Caco-2 (cell line): ENCODE measurements around the gene MLC1. TPM values are rescaled to one million over a fixed set of nuclear protein-coding genes. Genes with fewer than 3 reads are reported as not detected.

Experiments
- BruUV-seq: library from RNA; stranded (reverse); fragments of 400-500 nt; replicated peaks from 2 replicates; lab custom pipeline; 2021; lab: Mats Ljungman, UMichigan
- CTCF ChIA-PET: fragments of 300-600 bp; sonication (Branson Sonifier 250); formaldehyde crosslinking; loops from one replicate; lab custom pipeline; 2022; ENCODE audit warnings: antibody characterized with exemption; lab: Charles Lee
- POLR2A ChIA-PET: fragments of 300-600 bp; sonication (Branson Sonifier 250); formaldehyde crosslinking; loops from one replicate; lab custom pipeline; 2022; ENCODE audit warnings: antibody characterized with exemption; lab: Charles Lee
- DNase-seq, 2 experiments: peaks; one replicate each; pipeline versions ENCODE4 v3.0.0 to v3.0.0-alpha.2; 2020 to 2022
- H3K27me3 ChIP-seq: replicated peaks from 2 replicates; pipeline ENCODE4 v1.6.0; 2011; ENCODE audit warnings: low read length; ENCODE audit not compliant: control insufficient read depth, insufficient read depth
- H3K36me3 ChIP-seq: 2 replicates; pipeline ENCODE4 v1.5.1; 2011; ENCODE audit warnings: low read length; ENCODE audit not compliant: control insufficient read depth, insufficient read depth
- H3K4me1 ChIP-seq: fragments of 250-450 bp; sonication (Bioruptor Pico); 2 replicates; pipeline ENCODE4 v1.5.1; 2020; ENCODE audit warnings: mild to moderate bottlenecking
- H3K4me3 ChIP-seq: 2 replicates; pipeline ENCODE4 v1.5.1; 2011; ENCODE audit warnings: low read depth, mild to moderate bottlenecking, control low read depth, low read length
- H3K9me3 ChIP-seq: fragments of 250-450 bp; sonication (Bioruptor Pico); 2 replicates; pipeline ENCODE4 v1.5.1; 2020; ENCODE audit warnings: mild to moderate bottlenecking, moderate library complexity
- H3K27ac Mint-ChIP-seq: one replicate; pipeline ENCODE4 v1.8.0; 2022; ENCODE audit warnings: mixed read lengths; ENCODE audit not compliant: unreplicated experiment
- H3K27me3 Mint-ChIP-seq: one replicate; pipeline ENCODE4 v1.8.0; 2022; ENCODE audit warnings: mixed read lengths; ENCODE audit not compliant: insufficient read depth, unreplicated experiment
- H3K36me3 Mint-ChIP-seq: one replicate; pipeline ENCODE4 v1.8.0; 2022; ENCODE audit warnings: mild to moderate bottlenecking, mixed read lengths; ENCODE audit not compliant: insufficient read depth, unreplicated experiment
- H3K4me1 Mint-ChIP-seq: one replicate; pipeline ENCODE4 v1.8.0; 2022; ENCODE audit warnings: low read depth, mixed read lengths; ENCODE audit not compliant: unreplicated experiment
- H3K4me3 Mint-ChIP-seq: one replicate; pipeline ENCODE4 v1.8.0; 2022; ENCODE audit warnings: mild to moderate bottlenecking, moderate library complexity, mixed read lengths; ENCODE audit not compliant: unreplicated experiment
- H3K9me3 Mint-ChIP-seq: one replicate; pipeline ENCODE4 v1.8.0; 2022; ENCODE audit warnings: mixed read lengths; ENCODE audit not compliant: unreplicated experiment
- intact Hi-C: fragments of 100-400 bp; cut with micrococcal nuclease; formaldehyde crosslinking; loops from one replicate; pipeline ENCODE4 v1.10.0; 2022; ENCODE audit not compliant: unreplicated experiment
- total RNA-seq: library from RNA; stranded (reverse); gene quantifications from 2 replicates; pipeline ENCODE4 v1.2.3, GENCODE V29; 2022
- TF ChIP-seq, protein P1 (sequence below), 2 experiments: fragments of 200-600 bp in 1 of 2; IDR thresholded peaks; 1 replicate in 1 of 2; 2 replicates in 1 of 2; pipeline versions ENCODE4 v1.5.1 to v1.8.0; 2011 to 2022; ENCODE audit warnings: antibody characterized with exemption in 1 of 2, control low read depth in 1 of 2, inconsistent platforms in 1 of 2, low read depth in 1 of 2, low read length in 1 of 2, mild to moderate bottlenecking in 1 of 2, moderate library complexity in 1 of 2; ENCODE audit not compliant: insufficient read depth in 1 of 2, severe bottlenecking in 1 of 2, unreplicated experiment in 1 of 2

MLC1 gene
- total RNA-seq, 1 experiment from 2014 or later = 0.14 TPM

DNA sequence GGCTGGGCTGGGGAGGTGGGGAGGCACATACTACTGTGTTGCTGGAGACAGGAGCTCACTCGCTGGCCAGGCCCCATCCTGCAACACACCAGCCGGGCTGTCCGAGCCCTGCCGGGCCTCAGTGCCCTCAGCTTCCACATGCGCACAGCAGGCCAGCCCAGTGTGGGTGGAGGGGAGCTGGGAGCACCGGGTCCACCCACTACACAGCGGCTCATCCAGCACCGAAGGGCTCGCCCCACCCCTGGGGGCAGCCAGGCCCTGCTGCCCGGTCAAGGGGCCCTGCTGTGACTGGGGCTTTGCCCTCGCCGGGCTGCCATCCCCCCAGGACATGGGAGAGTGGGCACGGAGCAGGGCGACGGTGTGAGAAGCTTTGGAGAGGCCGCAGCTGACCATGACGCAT, 36.4 kb downstream of the MLC1 start:
- no TSS peak for BruUV-seq
- ChIA-PET POLR2A (no interaction called here), CTCF (no interaction called here)
- H3K9me3 ChIP-seq = no peaks in the 10 kb centered on the region
- H3K4me3 ChIP-seq = no peak overlapping the region
- no peaks in the 10 kb centered on the region for H3K36me3 ChIP-seq
- intact Hi-C loops = no loop called here
- Mint-ChIP-seq H3K36me3 (no peaks in the 10 kb centered on the region), H3K27ac (no peak overlapping the region), H3K27me3 (no peaks in the 10 kb centered on the region), H3K9me3 (peaks cover 4% of the 10 kb centered on the region), H3K4me1 (no peaks in the 10 kb centered on the region), H3K4me3 (no peak overlapping the region)
- H3K27me3 ChIP-seq = no peaks in the 10 kb centered on the region
- H3K4me1 ChIP-seq = no peaks in the 10 kb centered on the region
- DNase-seq = no peak
- TF ChIP-seq, protein P1, sequence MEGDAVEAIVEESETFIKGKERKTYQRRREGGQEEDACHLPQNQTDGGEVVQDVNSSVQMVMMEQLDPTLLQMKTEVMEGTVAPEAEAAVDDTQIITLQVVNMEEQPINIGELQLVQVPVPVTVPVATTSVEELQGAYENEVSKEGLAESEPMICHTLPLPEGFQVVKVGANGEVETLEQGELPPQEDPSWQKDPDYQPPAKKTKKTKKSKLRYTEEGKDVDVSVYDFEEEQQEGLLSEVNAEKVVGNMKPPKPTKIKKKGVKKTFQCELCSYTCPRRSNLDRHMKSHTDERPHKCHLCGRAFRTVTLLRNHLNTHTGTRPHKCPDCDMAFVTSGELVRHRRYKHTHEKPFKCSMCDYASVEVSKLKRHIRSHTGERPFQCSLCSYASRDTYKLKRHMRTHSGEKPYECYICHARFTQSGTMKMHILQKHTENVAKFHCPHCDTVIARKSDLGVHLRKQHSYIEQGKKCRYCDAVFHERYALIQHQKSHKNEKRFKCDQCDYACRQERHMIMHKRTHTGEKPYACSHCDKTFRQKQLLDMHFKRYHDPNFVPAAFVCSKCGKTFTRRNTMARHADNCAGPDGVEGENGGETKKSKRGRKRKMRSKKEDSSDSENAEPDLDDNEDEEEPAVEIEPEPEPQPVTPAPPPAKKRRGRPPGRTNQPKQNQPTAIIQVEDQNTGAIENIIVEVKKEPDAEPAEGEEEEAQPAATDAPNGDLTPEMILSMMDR (IDR thresholded peaks at IDR 0.05; ENCODE audit: insufficient read depth in 1 of 2, low read depth in 1 of 2, low read length in 1 of 2, severe bottlenecking in 1 of 2, unreplicated experiment in 1 of 2) = no peak

DNA sequence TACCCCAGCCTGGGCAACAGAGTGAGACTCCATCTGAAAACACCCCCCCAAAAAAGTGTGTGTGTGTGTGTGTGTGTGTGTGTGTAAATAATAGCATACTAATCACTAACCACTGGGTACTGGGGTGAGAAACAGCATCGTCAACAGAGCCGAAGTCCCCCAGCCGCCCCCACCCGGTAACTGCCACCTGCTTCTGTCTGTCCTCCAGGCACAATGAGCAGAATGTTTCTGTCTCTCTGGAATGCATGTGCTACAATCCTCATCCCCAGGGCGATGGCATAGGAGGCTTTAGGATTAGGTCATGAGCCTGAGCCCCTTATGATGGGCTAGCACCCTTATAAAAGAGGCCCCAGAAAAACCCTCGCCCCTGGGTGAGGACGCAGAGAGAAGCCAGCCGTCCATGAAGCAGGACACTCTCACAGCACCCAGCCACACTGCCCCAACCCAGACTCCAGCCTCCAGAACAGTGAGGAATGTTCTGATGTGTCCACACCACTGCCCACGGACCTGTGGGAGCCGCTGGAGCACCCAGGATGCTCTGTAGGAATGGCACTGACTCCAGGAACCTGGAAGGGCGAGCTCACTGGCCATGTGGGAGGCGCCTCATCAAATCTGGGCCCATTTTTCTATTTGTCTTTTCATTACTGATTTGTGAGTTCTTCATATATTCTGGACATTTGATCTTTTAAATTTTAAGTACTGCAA, 37.0 kb downstream of the MLC1 start:
- POLR2A ChIA-PET = no interaction called here
- H3K4me3 Mint-ChIP-seq = no peak overlapping the region
- CTCF ChIA-PET = no interaction called here

DNA sequence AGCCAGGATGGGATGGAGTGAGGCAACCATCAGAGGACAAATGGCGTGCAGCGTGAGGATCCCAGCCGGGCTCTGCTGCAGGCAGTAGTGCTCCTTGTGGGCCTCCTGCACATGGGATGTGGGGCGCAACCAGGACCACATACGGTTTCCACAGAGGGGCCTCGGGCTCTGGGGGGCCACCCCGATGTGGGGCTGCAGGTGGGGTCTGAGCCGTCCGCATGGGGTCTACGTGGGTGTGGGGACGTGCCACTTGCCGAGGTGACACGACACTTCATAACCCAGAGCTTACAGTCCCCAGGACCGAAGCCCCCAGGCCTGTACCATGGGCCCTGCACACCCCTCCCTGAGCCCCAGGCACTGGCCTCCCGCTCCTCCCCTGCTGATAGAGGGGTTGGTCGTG, 37.9 kb downstream of the MLC1 start:
- H3K4me1 ChIP-seq = no peaks in the 10 kb centered on the region
- intact Hi-C loops = no loop called here
- Mint-ChIP-seq H3K36me3 (no peaks in the 10 kb centered on the region), H3K27ac (no peak overlapping the region), H3K27me3 (peaks cover 8% of the 10 kb centered on the region), H3K4me1 (no peaks in the 10 kb centered on the region), H3K4me3 (no peak overlapping the region), H3K9me3 (peaks cover 10% of the 10 kb centered on the region)
- BruUV-seq = no TSS peak
- TF ChIP-seq, protein P1 (IDR thresholded peaks at IDR 0.05; ENCODE audit: insufficient read depth in 1 of 2, low read depth in 1 of 2, low read length in 1 of 2, severe bottlenecking in 1 of 2, unreplicated experiment in 1 of 2) = no peak
- H3K9me3 ChIP-seq = no peaks in the 10 kb centered on the region
- no peak overlapping the region for H3K4me3 ChIP-seq
- ChIA-PET CTCF (no interaction called here), POLR2A (no interaction called here)
- no peaks in the 10 kb centered on the region for H3K27me3 ChIP-seq
- H3K36me3 ChIP-seq = no peaks in the 10 kb centered on the region
- DNase-seq = peak in 1 of 2 experiments; percentile 16

More for the DNA sequence above, 37.0 kb downstream of the MLC1 start:
- no peaks in the 10 kb centered on the region for H3K4me1 Mint-ChIP-seq
- intact Hi-C loops = no loop called here
- DNase-seq = no peak
- Histone ChIP-seq H3K4me1 (no peaks in the 10 kb centered on the region), H3K36me3 (no peaks in the 10 kb centered on the region), H3K9me3 (no peaks in the 10 kb centered on the region), H3K4me3 (no peak overlapping the region), H3K27me3 (no peaks in the 10 kb centered on the region)
- no TSS peak for BruUV-seq
- peaks cover 6% of the 10 kb centered on the region for H3K9me3 Mint-ChIP-seq
- no peak overlapping the region for H3K27ac Mint-ChIP-seq
- TF ChIP-seq, protein P1 (IDR thresholded peaks at IDR 0.05; ENCODE audit: insufficient read depth in 1 of 2, low read depth in 1 of 2, low read length in 1 of 2, severe bottlenecking in 1 of 2, unreplicated experiment in 1 of 2) = no peak
- no peaks in the 10 kb centered on the region for H3K36me3 Mint-ChIP-seq
- peaks cover 4% of the 10 kb centered on the region for H3K27me3 Mint-ChIP-seq
